Measurements from ENCODE around the gene SIAE. TPM values are rescaled to one million over a fixed set of nuclear protein-coding genes. Genes with fewer than 3 reads are reported as not detected.

Gene SIAE
- total RNA-seq, 2 donors from 2014 or later = 40.4 to 41.0 TPM

DNA sequence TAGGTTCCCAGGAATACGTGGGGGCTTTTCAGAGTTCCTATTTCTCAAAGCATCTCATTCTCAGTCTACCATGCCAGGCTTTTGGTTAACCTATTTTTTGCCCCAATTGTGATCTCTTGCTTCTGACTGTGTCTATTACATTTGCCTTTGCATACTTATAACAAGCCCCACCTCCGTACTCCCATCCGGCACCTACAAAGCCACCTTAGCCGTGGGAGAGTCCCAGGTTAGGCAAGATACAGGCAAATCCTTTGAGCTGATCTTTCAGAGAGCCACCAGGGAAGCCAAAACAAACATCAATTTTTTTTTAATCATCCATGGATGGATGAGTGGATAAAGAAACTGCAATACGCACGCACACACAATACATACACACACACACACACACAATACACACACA is 80.9 kb downstream of the SIAE start:
- no peak for DNase-seq
- intact Hi-C loops (cut with DNase I) = no loop called here

DNA sequence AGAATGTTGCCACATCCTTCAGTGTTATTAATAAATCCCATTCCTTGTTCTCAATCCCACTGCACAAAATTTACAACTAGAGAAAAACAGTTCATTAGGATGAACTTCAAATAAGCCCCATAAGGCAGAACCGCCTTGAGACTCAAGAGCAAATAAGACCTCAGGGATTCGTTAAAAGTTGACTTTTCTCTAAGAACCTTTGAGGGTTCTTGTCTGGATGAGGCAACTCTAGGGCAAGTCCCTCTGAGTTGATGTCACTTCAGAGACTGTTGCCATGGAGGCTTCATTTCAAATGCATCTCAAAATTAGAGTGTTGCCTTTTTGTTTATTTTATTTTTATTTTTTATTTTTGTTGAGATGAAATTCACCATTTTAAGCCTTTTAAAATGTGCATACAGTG is 82.1 kb downstream of the SIAE start:
- ATAC-seq (no peak), DNase-seq (no peak)
- intact Hi-C loops (cut with DNase I) = no loop called here

More for the DNA sequence above, 80.9 kb downstream of the SIAE start:
- no peak for ATAC-seq

DNA sequence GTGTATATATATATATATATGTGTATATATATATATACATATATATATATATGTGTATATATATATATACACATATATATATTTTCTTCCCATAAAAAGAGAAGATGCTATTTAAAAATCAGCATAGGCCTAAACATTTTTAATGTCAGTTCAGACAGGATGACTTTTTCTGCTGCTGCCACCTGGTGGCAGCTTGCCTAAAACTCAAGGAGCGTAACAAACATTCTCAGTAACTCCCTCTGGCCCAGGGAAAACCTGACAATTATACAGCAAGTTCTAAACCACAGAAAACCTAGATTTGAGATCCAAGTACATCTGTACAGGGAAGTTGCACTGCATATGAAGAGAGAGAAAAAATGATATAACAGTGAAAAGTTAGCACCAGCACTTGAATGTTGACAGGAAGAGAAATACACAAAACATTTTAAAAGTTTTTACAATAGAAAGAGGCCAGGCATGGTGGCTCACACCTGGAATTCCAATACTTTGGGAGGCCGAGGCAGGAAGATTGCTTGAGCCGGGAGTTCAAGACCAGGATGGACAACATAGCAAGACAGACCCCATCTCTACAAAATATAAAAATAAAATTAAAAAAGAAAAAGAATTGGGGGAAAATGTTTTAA is 87.2 kb downstream of the SIAE start:
- DNase-seq (peak; percentile 70), ATAC-seq (peak in 1 of 2 donors; percentile 53)
- intact Hi-C loops (cut with DNase I) = loop anchor here in 1 of 2 donors (1.0 to 10.0 kb wide), 2 partner anchors 102 to 171 kb away; no protein-coding TSS in a partner anchor

DNA sequence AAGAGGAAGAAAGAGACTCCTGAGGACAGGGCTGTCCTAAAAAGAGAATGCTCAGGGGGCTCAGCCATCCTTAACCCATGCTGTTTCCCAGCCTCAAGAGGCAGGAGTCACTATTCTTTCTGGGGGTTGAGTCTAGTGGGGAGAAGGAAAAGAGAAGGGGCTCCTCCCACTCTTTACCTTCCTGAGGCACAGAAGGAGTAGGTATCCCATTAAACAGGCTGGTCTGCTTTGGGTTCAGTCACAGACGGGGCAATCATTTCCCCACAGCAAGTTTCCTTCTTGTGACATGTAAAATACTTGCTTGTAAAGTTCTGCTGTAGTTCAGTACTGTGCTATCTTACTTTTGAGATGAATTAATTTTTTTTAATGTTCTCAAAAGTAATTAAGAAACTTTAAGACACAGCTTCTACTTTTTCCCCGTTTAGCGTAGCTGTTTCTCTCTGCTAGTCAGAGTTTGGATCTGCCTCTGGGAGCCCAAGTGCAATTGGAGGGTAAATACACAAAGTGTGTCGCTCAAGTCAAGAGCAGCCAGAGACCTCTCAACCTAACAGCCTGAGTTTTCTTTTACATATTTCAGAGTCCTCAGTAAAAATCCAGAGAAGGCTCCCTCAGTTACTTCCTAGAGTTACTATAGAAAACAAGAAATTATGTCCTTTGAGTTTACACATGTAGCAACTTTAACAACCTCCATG is 88.7 kb downstream of the SIAE start:
- intact Hi-C loops (cut with DNase I) = loop anchor here (5.0 to 10.0 kb wide), 2 partner anchors 100 to 168 kb away; no protein-coding TSS in a partner anchor
- ATAC-seq (no peak), DNase-seq (no peak)

DNA sequence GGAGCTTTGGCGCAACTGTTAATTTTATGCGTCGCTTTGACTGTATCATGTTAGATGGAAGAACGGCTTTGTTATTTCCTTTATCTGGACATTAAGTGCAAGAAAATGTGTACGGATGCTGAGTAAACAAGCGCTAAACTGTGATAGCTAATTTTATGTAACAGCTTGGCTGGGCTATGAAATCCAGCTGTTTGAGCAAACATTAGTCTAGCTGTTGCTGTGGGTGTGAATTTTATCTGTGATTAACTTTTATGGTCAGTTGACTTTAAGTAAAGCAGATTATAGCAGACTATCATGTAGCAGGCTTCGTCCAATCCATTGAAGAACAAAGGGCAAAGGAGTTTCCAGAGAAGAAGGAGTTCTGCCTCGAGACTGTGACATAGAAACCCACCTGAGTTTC is 89.8 kb downstream of the SIAE start:
- DNase-seq (no peak), ATAC-seq (no peak)
- intact Hi-C loops (cut with DNase I) = loop anchor here (5.0 to 10.0 kb wide), 2 partner anchors 99 to 166 kb away; no protein-coding TSS in a partner anchor

Other genes starting within 250 kb of the SIAE start
- not detected for gene OR8B4, start 248.9 kb downstream of the SIAE start, total RNA-seq
- gene OR8B8, start 228.0 kb downstream of the SIAE start, total RNA-seq = not detected
- not detected for gene OR8B12, start 130.1 kb downstream of the SIAE start, total RNA-seq
- gene OR8A1, start 103.7 kb downstream of the SIAE start, total RNA-seq = not detected
- gene PANX3, start 62.3 kb downstream of the SIAE start, total RNA-seq = not detected
- 10 to 100 TPM; 22.4 to 23.1 TPM for gene TBRG1, start 50.9 kb downstream of the SIAE start, total RNA-seq
- 1 to 10 TPM; 3.5 to 4.0 TPM for gene SPA17, start 165 bp upstream of the SIAE start, total RNA-seq
- 1 to 10 TPM; 6.6 to 8.2 TPM for gene NRGN, start 66.2 kb upstream of the SIAE start, total RNA-seq
- gene VSIG2, start 78.5 kb upstream of the SIAE start, total RNA-seq = 1 to 10 TPM in 1 of 2 donors, under 1 TPM in 1; 0.88 to 1.8 TPM
- gene ESAM, start 88.6 kb upstream of the SIAE start, total RNA-seq = 10 to 100 TPM; 41.6 to 67.2 TPM
- gene MSANTD2, start 126.7 kb upstream of the SIAE start, total RNA-seq = 1 to 10 TPM; 4.3 to 5.5 TPM
- 10 to 100 TPM; 11.1 to 11.5 TPM for gene ROBO3, start 191.7 kb upstream of the SIAE start, total RNA-seq
- gene ROBO4, start 224.1 kb upstream of the SIAE start, total RNA-seq = 10 to 100 TPM; 18.9 to 43.3 TPM
- gene HEPN1, start 245.5 kb upstream of the SIAE start, total RNA-seq = not detected

All from left cardiac atrium (tissue), 4 donors.